Loucy (cell line): ENCODE results near the gene GC.

Source experiments
- EZH2phosphoT487 ChIP-seq: fragments of 200-600 bp; IDR thresholded peaks from 2 replicates; pipeline ENCODE4 v1.6.1; 2018; ENCODE audit warnings: antibody characterized with exemption, mild to moderate bottlenecking, moderate library complexity, borderline replicate concordance
- TF ChIP-seq, protein P1 (sequence below): fragments of 200-600 bp; sonication (generic); conservative IDR thresholded peaks from 2 replicates; pipeline ENCODE4 v1.5.1; 2014; ENCODE audit warnings: mild to moderate bottlenecking, antibody characterized with exemption, low read length

GRCh38 chr4:71771613-71772012, 12.3 kb downstream of the GC start:
- TF ChIP-seq, protein P1, sequence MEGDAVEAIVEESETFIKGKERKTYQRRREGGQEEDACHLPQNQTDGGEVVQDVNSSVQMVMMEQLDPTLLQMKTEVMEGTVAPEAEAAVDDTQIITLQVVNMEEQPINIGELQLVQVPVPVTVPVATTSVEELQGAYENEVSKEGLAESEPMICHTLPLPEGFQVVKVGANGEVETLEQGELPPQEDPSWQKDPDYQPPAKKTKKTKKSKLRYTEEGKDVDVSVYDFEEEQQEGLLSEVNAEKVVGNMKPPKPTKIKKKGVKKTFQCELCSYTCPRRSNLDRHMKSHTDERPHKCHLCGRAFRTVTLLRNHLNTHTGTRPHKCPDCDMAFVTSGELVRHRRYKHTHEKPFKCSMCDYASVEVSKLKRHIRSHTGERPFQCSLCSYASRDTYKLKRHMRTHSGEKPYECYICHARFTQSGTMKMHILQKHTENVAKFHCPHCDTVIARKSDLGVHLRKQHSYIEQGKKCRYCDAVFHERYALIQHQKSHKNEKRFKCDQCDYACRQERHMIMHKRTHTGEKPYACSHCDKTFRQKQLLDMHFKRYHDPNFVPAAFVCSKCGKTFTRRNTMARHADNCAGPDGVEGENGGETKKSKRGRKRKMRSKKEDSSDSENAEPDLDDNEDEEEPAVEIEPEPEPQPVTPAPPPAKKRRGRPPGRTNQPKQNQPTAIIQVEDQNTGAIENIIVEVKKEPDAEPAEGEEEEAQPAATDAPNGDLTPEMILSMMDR: no peak
- TF ChIP-seq EZH2phosphoT487: no peak
